ENCODE measurements around the gene IRF7.

GRCh38 chr11:624705-625635, 9.2 kb upstream of the IRF7 start, which contains the start of gene CDHR5:
- no peak for TF ChIP-seq POLR2A (IDR thresholded peaks at IDR 0.05; ENCODE audit: low read depth, low read length)
- TF ChIP-seq, protein P1, sequence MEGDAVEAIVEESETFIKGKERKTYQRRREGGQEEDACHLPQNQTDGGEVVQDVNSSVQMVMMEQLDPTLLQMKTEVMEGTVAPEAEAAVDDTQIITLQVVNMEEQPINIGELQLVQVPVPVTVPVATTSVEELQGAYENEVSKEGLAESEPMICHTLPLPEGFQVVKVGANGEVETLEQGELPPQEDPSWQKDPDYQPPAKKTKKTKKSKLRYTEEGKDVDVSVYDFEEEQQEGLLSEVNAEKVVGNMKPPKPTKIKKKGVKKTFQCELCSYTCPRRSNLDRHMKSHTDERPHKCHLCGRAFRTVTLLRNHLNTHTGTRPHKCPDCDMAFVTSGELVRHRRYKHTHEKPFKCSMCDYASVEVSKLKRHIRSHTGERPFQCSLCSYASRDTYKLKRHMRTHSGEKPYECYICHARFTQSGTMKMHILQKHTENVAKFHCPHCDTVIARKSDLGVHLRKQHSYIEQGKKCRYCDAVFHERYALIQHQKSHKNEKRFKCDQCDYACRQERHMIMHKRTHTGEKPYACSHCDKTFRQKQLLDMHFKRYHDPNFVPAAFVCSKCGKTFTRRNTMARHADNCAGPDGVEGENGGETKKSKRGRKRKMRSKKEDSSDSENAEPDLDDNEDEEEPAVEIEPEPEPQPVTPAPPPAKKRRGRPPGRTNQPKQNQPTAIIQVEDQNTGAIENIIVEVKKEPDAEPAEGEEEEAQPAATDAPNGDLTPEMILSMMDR (IDR thresholded peaks at IDR 0.05; ENCODE audit: extremely low read depth in 1 of 2, insufficient read depth in 1 of 2, low read depth in 1 of 2, low read length in 2 of 2), result no peak
